SW 1271 (cell line): ENCODE data around the gene SLC66A3.
A peak's percentile ranks its signal among the peaks of the same experiment; 100 is the strongest.

ENCODE experiments used
- DNase-seq, 2 experiments: peaks; one replicate each; lab custom pipeline; 2025; lab: John Stamatoyannopoulos, UW

The SLC66A3 gene

DNA sequence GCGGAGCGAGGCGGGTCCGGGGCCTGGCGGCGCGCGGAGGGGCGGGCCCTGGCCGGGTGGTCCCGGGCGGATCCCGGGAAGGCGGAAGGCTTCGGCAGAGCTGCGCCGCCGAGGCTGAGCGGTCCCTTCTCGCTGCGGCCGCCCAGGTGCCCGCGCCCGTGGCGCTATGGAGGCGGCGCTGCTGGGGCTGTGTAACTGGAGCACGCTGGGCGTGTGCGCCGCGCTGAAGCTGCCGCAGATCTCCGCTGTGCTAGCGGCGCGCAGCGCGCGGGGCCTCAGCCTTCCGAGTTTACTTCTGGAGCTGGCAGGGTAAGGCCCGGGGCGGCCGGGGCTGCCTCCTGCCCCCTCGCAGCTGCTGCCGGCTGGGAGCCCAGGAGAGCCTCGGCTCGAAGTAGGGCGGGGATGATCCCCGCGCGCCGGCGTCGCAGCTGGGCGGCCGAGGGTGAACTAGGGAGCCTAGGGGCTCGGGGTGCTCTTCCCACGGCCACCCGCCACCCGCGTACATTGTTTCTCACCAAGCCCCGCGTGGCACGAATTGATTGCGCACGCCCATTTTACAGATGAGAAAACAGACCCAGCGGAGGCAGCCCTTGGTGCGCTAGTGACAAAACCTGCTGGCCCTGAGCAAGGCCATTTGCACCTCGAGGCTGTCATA lies at the start of gene SLC66A3:
Gene SLC66A3, plus strand, starts transcription at position 87 of the 655 bp plus-strand sequence. Its CDS starts 80 bp downstream, at position 167.
- DNase-seq: peak; percentile 65 to 85

DNA sequence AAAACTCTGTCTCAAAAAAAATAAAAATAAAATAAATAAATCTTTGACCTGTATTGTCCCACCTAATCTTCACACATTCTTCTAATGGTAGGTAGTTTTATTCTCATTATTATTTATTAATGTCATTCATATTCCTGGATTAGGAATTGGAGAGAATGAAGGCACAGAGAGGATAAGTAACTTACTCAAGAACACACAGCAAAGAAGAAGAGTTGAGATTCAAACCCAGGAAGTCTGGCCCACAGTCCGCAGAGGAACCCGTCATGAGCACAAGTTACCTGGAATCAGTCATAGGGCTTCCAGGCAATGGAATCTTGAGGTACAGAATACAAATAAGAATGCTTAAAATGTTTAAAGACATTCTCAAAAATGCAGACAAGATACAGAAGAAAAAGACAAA lies 46.3 kb upstream of the SLC66A3 start:
- DNase-seq: no peak

DNA sequence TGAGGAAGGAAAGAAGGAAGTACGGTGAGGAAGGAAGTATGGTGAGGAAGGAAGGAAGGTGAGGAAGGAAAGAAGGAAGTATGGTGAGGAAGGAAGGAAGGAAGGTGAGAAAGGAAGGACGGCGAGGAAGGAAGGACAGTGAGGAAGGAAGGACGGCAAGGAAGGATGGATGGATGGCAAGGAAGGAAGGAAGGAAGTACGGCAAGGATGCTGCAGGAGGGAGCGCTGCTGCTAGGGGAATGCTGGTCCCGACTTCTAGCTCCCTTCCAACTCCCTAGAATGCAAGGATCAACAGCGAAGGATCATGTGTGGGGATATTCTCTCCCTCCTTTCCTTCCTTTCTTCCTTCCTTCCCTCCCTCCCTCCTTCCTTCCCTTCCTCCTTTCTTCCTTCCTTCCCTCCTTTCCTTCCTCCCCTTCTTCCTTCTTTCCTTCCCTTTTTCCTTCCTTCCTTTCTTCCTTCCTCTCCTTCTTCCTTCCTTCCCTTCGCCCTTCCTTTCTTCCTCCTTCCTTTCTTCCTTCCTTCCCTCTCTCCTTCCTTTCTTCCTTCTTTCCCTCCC lies 42.3 kb upstream of the SLC66A3 start:
- no peak for DNase-seq

DNA sequence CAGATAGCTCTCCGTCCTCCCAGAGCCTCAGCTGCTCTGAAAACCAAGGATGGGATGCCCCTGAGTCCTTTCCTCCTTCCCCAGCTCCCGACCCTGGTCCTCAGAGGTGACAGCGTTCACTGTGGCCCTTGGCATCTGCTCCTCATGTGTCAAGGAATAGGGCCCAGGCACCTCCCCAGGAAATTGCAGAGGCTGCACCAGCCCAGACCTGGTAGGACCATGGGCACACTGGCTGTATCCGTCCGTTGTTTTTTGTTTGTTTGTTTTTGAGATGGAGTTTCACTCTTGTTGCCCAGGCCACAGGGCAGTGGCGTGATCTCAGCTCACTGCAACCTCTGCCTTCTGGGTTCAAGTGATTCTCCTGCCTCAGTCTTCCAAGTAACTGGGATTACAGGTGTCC lies 37.5 kb upstream of the SLC66A3 start:
- DNase-seq: no peak

DNA sequence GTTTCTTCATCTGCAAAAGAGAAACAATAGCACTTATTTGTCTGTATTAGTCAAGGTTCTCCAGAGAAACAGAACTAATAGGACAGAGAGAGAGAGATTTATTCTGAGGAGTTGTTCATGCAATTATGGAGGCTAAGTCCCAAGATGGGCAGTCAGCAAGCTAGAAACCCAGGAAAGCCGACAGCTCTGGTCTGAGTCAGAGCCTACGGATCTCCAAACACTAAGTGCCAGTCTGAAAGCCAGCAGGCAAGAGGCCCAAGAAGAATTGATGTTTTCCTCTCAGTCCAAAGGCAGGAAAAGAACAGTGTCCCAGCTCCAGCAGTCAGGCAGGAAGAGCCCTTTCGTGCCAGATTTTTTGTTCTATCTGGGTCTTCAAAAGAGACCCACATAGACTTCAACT lies 36.5 kb upstream of the SLC66A3 start:
- no peak for DNase-seq

DNA sequence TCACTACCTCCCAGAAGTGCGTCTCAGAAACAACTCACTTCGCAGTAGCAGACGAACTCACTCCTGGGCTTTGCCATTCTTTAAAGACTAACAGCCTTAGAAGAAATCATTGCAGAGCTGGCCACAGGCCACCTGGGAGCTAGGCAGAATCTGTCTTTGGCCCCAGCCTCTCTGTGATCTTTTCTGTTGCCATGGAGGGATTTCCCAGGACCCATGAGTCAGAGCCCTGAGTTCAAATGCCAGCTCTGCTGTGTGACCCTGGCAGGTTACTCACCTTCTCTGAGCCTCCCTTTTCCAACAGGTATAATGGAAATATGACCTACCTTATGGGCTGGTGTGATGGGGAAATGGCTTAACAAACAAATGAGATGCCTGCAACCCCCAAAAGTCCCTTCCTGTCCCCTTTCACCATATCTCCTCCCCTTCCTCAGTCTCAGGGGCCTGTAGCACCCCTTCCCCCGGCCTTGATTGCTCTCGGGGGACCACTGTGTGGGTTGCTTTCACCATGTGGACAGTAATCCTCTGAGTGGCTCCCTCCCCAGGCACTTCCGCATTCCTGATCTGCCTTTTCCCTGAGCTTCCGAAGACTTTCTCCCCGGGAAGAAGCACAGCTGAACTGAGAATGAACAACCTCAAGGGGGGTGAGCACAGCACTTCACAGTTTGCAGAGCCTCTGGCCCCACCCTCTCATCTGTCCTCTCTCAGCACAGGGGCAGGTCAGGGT lies 34.0 kb upstream of the SLC66A3 start:
- no peak for DNase-seq

DNA sequence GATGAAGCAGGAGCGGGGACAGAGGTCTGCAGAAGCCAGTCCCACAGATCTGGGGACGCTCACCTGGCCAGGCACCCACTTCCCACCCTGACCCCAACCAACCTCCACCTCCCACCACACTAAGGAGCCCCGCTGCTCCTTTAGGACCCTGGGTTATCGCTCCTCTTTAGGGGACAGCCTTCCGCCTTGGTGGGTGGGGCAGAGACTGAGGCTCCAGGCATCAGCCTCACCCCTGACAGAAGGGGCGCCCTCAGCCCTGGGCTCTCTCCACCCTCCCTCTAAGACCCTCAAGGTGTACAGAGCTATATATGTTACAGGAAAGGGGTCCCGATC lies 33.5 kb upstream of the SLC66A3 start:
- DNase-seq: no peak

DNA sequence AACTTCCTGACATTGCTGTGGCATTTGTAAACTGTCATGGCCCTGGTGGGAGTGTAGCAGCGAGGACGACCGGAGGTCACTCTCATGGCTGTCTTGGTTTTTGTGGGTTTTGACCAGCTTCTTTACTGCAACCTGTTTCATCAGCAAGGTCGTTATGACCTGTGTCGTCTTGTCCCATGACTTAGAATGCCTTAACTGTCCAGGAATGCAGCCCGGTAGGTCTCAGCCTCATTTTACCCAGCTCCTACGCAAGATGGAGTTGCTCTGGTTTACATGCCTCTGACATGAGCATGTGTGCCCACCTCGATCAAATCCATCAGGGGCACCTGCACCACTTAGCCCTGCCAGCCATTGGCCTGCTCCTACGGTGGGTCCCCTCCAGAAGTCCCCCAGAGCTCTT lies 32.9 kb upstream of the SLC66A3 start:
- DNase-seq: no peak

DNA sequence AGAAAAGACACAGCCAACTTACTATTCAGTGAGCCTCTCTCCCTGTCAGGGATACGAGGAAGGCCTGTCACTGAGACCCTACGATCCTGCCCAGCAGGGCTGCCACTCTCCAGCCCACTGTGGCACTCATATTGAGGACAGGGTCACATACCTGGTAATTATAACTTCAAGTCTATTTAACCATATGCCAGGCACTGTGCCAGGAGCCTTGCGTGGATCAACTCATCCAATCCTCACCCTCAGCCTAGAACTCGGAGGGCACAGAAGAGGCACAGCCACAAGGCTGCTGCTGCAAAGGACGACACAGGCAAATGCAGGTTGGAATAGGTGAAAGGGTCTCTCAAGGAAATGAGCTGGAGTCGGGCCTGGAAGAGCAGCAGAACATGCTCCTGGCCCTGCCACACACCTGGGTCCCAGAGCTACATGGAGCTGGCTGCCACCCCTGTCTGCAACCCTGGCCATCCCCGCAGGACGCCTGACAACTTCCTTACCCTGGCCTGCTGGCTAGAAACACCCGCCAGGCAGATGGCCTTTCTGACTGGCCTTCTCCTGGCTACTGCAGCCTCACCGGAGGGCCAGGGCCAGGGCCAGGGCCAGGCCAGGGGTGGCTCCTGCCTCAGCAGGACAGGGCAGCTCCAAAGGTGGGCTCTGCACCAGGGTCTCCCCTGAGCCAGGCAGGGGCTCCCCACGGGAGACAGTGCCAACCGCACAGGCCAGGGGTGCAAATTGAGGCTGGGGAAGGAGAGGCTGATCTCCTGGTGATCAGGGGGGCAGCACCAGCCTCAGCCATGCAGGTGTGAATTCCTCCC lies 32.1 kb upstream of the SLC66A3 start:
- no peak for DNase-seq

DNA sequence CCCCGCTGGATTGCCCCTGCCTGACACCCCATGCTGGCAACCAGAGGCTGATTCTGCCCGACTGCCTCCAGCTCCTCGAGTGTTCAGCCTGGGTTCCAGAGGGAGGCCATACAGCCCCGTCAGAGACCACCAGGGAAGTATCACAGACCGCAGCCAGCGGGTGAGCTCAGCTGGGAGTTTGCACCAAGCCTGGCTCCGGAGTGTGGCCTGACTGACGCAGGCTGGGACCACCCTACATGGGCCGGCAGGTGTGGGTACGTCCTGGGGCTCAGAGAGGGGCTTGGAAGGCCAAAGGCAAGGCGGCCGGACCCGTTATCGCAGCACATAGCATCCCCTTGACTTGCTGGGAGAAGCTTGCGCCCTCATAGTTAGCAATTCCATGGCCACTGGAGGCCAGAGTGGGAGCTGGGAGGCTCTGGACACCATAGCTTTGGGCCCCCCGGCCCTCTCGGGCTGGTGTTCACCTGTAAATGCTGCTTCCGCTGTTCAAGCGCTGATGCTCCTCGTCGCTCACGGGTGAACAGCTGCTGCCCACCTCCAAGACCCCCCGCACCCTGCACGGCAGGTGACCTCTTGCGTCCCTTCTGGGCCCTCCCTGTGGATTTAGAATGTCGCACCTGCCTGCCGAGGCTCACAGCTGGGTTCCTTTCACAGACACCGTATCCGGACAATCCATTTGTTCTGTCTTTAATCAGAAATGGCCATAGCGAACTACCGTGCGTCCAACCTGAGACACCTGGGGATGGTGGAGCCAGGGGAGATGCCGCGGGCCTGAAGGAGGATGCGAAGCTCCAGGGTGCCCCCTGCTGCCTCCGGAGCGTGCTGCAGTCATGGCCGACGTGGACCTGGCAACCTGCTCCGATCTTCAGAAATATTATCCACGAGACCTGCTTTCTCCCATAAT lies 31.2 kb upstream of the SLC66A3 start:
- DNase-seq: peak in 1 of 2 experiments; percentile 33

DNA sequence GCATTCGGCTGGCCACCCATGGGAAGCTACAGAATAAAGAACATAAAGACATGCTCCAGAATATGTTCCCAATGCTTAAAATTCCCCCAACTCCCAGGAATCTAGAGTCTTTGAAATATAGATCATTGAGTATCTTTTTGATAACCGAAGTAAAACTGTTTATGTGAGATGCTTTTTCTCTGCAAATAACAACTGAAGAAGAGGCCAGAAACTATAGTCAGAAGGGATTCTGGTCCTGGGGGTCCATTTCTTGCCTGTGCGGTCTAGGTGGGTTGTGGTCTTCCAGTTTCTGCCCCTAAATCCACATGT lies 30.6 kb upstream of the SLC66A3 start:
- DNase-seq: no peak

DNA sequence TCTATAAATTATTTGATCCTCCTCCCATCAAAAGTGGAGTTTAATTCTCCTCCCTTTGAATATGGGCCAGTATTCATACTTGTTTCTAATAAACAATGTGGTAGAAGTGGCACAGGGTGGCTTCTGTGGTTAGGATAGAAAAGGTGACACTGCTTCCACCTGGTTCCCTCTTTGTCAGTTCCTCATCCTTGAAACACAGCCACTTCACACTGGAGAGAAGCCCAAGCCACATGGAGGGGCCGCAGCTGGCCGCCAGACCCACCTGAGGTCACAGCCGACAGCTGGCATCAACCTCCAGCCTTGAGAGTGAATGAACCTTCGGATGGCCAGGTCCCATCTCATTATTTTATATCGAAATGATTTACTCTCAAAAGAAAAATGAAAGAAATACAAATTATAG lies 27.5 kb upstream of the SLC66A3 start:
- no peak for DNase-seq

DNA sequence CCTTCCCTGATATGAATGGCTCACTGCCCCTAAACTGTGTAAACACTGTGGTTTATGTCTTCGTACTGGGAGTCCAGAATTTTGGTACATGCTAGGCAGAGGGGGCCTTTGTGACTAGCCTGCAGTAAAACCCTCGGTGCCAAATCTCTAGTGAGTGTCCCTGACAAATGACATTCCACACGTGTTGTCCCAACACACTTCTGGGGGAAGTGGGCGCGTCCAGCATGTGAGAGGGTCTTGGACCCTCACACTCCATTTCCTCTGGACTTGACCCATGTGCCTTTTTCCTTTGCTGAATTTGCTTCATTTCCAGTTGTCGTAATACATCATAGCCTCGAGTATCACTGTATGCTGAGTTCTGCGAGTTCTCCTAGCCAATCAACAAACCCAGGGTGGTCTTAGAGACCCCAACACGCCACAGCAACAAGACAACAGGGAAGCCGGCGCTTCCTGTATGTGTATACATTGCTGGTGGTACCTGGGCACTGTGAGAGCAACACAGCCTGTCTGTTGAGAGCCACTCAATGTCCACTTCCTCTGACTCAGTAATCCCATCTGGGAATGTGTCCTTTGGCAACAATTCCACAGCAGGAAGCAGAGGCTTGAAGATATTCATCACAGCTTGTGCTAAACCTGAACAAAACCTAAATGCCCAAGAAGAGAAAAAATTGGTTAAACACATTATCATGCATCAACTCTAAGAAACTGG lies 26.9 kb upstream of the SLC66A3 start:
- peak in 1 of 2 experiments; percentile 54 for DNase-seq

DNA sequence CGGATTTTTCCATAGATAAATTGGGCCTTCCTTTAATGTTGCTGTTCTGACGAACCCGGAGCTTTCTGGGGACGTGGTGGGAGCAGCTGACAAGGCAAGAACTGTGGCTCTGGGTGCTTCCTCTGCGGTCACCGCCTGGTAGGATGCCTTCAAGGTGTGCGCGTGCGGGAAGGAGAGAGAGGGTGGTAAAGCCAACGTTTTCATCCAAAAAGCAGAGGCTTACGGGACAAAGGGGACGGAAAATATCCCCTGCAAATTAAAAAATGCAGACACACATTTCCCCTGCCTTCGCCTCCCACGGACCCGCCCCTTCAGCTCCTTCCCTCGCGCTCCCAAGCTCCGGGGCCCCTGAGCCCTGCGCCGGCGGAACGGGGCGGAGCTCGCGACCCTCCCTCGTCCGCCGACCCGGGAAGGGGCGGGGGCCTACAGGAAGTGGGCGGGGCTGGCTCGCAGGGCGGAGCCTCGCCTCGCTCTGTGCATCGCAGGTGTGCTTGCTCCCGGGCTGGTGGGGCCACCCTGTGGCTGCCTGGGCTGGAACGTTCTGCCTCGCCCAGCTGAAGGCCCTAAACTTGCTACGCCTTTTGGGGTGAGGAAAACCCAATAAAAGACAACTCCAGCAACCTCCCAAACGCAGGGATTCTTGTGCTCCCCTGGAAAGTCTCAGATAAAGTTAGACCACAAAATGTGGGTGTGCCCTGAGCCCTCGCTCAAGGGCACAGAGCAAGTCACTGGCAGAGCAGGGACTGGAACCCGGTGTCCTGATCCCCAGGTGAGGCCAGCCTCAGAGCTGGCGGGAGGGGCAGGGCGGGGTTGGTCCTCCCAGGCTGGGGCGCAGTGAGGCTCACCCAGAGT lies 25.4 kb upstream of the SLC66A3 start:
- DNase-seq: no peak

DNA sequence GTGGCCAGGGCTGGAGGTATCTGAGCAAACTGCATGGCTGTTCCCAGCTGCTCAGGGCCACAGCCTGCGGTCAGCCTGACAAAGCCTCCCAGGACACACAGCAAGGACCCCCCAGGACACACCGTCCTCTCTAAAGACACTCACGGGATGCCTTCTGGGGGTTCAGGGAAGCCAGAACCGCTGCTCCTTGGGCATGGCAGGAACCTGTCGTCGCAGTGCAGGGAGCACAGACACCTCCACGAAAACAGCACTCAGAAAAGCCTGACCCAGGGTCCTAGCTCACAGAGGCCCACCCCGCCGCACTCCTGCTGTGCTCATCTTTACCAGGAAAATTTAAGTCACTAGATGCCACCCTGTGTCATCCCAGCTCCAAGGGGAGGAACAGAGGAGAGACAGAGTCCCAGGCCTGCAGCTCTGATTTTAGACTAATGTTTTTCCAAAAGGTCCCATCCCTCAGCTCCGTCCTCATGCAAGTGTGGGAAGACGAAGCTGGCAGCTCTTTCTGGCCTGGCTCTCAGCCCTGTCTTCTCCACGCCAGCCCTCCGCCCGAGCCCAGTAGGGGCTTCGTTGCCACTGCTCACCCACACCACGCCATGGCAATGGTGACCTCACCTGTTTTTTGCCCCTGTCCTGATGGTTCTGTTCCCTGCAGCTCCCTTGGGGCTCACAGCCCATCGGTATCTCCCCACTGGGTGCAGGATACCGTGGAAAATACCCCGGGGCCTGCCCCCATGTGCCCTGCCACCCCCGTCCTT lies 23.9 kb upstream of the SLC66A3 start:
- DNase-seq: no peak

DNA sequence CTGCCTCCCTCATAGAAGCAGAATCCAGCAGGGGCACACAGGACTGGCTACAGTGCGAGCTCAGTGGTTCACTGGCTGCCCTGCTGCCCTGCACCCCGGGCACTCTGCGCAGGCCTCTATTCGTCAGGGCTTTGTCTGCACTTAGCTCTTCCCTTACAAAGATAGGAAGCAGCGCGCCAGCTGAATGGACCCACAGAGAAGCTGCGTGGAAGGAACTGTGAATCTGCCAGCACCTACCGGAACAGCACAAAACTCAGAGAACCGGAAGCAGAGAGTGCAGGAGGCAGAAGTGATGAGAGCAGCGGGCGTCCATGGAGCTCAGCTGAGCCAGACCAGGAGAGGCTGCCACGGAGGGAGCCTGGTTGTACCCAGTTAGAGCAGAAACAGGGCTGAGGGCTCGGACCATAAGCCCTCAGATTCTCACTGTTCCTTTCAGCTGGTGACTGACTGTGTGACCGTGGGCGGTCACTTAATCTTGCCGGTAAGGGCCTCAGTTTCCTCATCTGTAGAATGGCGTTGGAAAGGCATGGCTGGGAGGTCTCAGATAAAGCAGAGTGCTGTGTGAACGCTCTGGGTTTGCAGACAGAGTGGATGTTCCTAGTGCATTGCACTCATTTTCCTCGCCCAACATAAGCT lies 23.1 kb upstream of the SLC66A3 start:
- DNase-seq: no peak

DNA sequence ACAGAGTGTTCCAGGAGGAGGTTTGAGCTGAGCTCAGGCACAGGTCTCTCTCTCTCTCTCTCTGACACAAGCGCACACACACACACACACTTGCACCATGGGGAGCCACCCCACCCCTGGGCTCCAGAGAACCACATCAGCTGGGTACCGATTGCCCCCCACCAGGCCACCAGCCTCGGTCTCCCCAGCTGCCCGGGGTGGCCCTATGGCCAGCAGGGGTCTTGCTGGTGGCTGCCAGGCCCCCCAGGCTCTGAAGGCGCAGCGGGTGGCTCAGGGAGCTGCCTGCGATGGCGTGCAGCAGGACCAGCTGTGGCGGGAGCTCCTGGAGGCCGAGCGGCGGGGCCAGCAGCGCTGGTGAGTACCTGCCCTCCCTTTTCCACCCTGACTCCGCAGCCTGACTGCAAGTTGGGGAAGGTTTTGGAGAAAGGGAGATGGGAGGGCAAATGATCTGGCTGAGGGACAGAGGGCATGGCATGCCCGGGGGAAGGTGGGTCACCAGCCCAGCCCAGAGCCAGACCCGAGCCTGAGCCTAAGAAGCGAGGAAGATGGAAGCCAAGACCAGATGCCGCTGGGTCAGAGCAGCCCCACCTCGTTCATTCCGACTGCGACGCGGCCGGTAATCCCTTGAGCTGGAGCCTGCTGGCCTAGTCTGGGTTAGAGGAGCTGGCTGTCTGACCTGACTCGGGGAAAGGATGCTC lies 21.9 kb upstream of the SLC66A3 start:
- DNase-seq: no peak

DNA sequence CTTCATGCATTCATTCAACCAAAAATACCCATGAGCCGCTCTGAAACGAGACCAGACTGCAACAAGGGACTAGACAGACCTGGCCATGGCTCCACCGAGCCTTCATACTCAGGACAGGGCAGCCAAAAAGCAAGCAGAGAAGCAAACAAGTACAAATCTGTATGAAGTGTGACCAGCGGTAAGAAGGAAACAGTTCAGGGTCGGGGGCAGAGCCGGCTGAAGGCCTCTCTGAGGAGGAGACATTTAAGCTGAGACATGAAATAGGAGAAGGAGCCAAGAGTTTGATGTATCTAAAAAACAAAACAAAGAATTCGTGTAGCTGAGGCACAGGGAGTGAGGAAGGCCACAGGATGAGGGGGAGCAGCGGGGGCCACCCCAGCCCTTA lies 21.3 kb upstream of the SLC66A3 start:
- no peak for DNase-seq
